H9 (cell line): ENCODE results near the gene EGFL8. TPM values are rescaled to one million over a fixed set of nuclear protein-coding genes. Genes with fewer than 3 reads are reported as not detected.

Experiments
- DNase-seq: peaks from one replicate; pipeline ENCODE4 v3.0.0-alpha.2; 2017
- H2AFZ ChIP-seq: one replicate; pipeline ENCODE4 v1.6.1; 2013; ENCODE audit warnings: mild to moderate bottlenecking, low read length, control low read depth, moderate library complexity
- H2AK5ac ChIP-seq: 2 replicates; pipeline ENCODE4 v1.6.1; 2013; ENCODE audit warnings: low read length, control low read depth, mixed read lengths; ENCODE audit not compliant: insufficient read length
- H2BK120ac ChIP-seq: one replicate; pipeline ENCODE4 v1.6.1; 2013; ENCODE audit warnings: low read depth, mild to moderate bottlenecking, low read length, control low read depth, inconsistent platforms; ENCODE audit not compliant: poor library complexity, severe bottlenecking
- H2BK12ac ChIP-seq: 2 replicates; pipeline ENCODE4 v1.6.1; 2013; ENCODE audit warnings: low read length, control low read depth, mixed read lengths, low read depth; ENCODE audit not compliant: insufficient read length
- H2BK15ac ChIP-seq: 2 replicates; pipeline ENCODE4 v1.6.1; 2013; ENCODE audit warnings: low read depth, low read length, control low read depth
- H2BK20ac ChIP-seq: one replicate; pipeline ENCODE4 v1.6.1; 2013; ENCODE audit warnings: low read depth, mild to moderate bottlenecking, low read length, control low read depth, inconsistent platforms; ENCODE audit not compliant: poor library complexity, severe bottlenecking
- H2BK5ac ChIP-seq: 2 replicates; pipeline ENCODE4 v1.6.1; 2013; ENCODE audit warnings: low read length, control low read depth, mixed read lengths; ENCODE audit not compliant: insufficient read length
- H3K14ac ChIP-seq: 2 replicates; pipeline ENCODE4 v1.6.1; 2013; ENCODE audit warnings: low read length, control low read depth; ENCODE audit not compliant: insufficient read depth
- H3K18ac ChIP-seq: 2 replicates; pipeline ENCODE4 v1.6.1; 2013; ENCODE audit warnings: low read depth, mild to moderate bottlenecking, mixed read lengths, low read length, control low read depth; ENCODE audit not compliant: insufficient read length
- H3K23ac ChIP-seq: 2 replicates; pipeline ENCODE4 v1.6.1; 2013; ENCODE audit warnings: low read length, control low read depth, mixed read lengths, low read depth; ENCODE audit not compliant: insufficient read length
- H3K23me2 ChIP-seq: 2 replicates; pipeline ENCODE4 v1.6.1; 2013; ENCODE audit warnings: low read depth, mild to moderate bottlenecking, mixed read lengths, low read length, control low read depth; ENCODE audit not compliant: insufficient read length, poor library complexity, severe bottlenecking
- H3K27ac ChIP-seq: 2 replicates; pipeline ENCODE4 v1.5.1; 2013; ENCODE audit warnings: low read length, control low read depth, mixed read lengths, low read depth; ENCODE audit not compliant: insufficient read length
- H3K27me3 ChIP-seq: 2 replicates; pipeline ENCODE4 v1.6.1; 2013; ENCODE audit warnings: low read length, control low read depth, inconsistent platforms; ENCODE audit not compliant: insufficient read depth
- H3K4ac ChIP-seq: 2 replicates; pipeline ENCODE4 v1.6.1; 2013; ENCODE audit warnings: low read depth, mild to moderate bottlenecking, control low read depth, inconsistent platforms, low read length, moderate library complexity
- H3K4me1 ChIP-seq: 2 replicates; pipeline ENCODE4 v1.6.1; 2013; ENCODE audit warnings: low read length, control low read depth, inconsistent platforms; ENCODE audit not compliant: insufficient read depth
- H3K4me2 ChIP-seq: 2 replicates; pipeline ENCODE4 v1.6.1; 2013; ENCODE audit warnings: low read length, control low read depth, mixed read lengths; ENCODE audit not compliant: insufficient read length, insufficient read depth
- H3K56ac ChIP-seq: 2 replicates; pipeline ENCODE4 v1.6.1; 2013; ENCODE audit warnings: low read depth, mild to moderate bottlenecking, mixed read lengths, low read length, control low read depth; ENCODE audit not compliant: insufficient read length
- H3K79me1 ChIP-seq: 2 replicates; pipeline ENCODE4 v1.6.1; 2013; ENCODE audit warnings: low read depth, mild to moderate bottlenecking, moderate library complexity, low read length, control low read depth, inconsistent platforms; ENCODE audit not compliant: insufficient read depth, poor library complexity, severe bottlenecking
- H3K79me2 ChIP-seq: 2 replicates; pipeline ENCODE4 v1.6.1; 2013; ENCODE audit warnings: low read length, control low read depth, inconsistent platforms; ENCODE audit not compliant: insufficient read depth
- H3K9ac ChIP-seq: 2 replicates; pipeline ENCODE4 v1.6.1; 2013; ENCODE audit warnings: low read length, control low read depth, mixed read lengths; ENCODE audit not compliant: insufficient read length; ENCODE audit errors: extremely low read depth
- H3K9me3 ChIP-seq: one replicate; pipeline ENCODE4 v1.6.1; 2013; ENCODE audit warnings: low read depth, low read length, inconsistent platforms; ENCODE audit not compliant: control insufficient read depth
- H3T11ph ChIP-seq: one replicate; pipeline ENCODE4 v1.6.1; 2013; ENCODE audit warnings: mild to moderate bottlenecking, low read length, control low read depth, inconsistent platforms
- H4K20me1 ChIP-seq: one replicate; pipeline ENCODE4 v1.6.1; 2013; ENCODE audit not compliant: control insufficient read depth, insufficient read length, insufficient read depth
- H4K5ac ChIP-seq: 2 replicates; pipeline ENCODE4 v1.6.1; 2013; ENCODE audit warnings: low read depth, mild to moderate bottlenecking, mixed read lengths, low read length, control low read depth; ENCODE audit not compliant: insufficient read length
- H4K8ac ChIP-seq: replicated peaks from 2 replicates; pipeline ENCODE4 v1.6.1; 2013; ENCODE audit warnings: low read length, control low read depth, mixed read lengths, low read depth; ENCODE audit not compliant: insufficient read length
- H4K91ac ChIP-seq: 2 replicates; pipeline ENCODE4 v1.6.1; 2013; ENCODE audit warnings: low read depth, mild to moderate bottlenecking, moderate library complexity, mixed read lengths, low read length, control low read depth; ENCODE audit not compliant: insufficient read length
- H3K27ac Mint-ChIP-seq, 3 experiments: 2 replicates in 2 of 3; 3 replicates in 1 of 3; pipeline ENCODE4 v1.8.0; 2020 to 2021; ENCODE audit warnings: mixed read lengths in 3 of 3, mild to moderate bottlenecking in 1 of 3, moderate library complexity in 1 of 3
- H3K27me3 Mint-ChIP-seq: 2 replicates; pipeline ENCODE4 v1.8.0; 2021; ENCODE audit warnings: low read depth, mild to moderate bottlenecking, moderate library complexity, mixed read lengths
- H3K36me3 Mint-ChIP-seq, 3 experiments: 2 replicates in 2 of 3; 3 replicates in 1 of 3; pipeline ENCODE4 v1.8.0; 2020 to 2021; ENCODE audit warnings: low read depth in 3 of 3, mixed read lengths in 3 of 3; ENCODE audit not compliant: insufficient read depth in 1 of 3
- H3K4me1 Mint-ChIP-seq, 2 experiments: 2 replicates each; pipeline ENCODE4 v1.8.0; 2020; ENCODE audit warnings: mixed read lengths in 2 of 2
- H3K4me3 Mint-ChIP-seq, 2 experiments: 2 replicates in 1 of 2; 3 replicates in 1 of 2; pipeline ENCODE4 v1.8.0; 2020 to 2021; ENCODE audit warnings: mild to moderate bottlenecking in 2 of 2, mixed read lengths in 2 of 2, moderate library complexity in 1 of 2
- H3K9me3 Mint-ChIP-seq, 2 experiments: 2 replicates in 1 of 2; 3 replicates in 1 of 2; pipeline ENCODE4 v1.8.0; 2020; ENCODE audit warnings: mild to moderate bottlenecking in 2 of 2, mixed read lengths in 2 of 2, moderate library complexity in 1 of 2
- WGBS: extraction: QIAGEN DNeasy Blood & Tissue Kit; methylation state at CpG from one replicate; pipeline ENCODE4 v1.1.7; 2013; ENCODE audit warnings: missing lambda C conversion rate, low lambda C conversion rate, mixed read lengths; ENCODE audit not compliant: insufficient read length; ENCODE audit errors: extremely low coverage; 5-methylcytosine and 5-hydroxymethylcytosine counted together
- total RNA-seq: library from RNA; stranded (reverse); gene quantifications from 2 replicates; pipeline ENCODE4 v1.2.1, GENCODE V29; 2021
- TF ChIP-seq, protein P1 (sequence below): fragments of 200-600 bp; sonication (generic); conservative IDR thresholded peaks from 3 replicates; pipeline ENCODE4 v1.8.0; 2021; ENCODE audit warnings: antibody characterized with exemption, mild to moderate bottlenecking

Gene EGFL8
- total RNA-seq, 1 experiment from 2014 or later = 27.2 TPM

- H3K9ac ChIP-seq = peak overlapping the region; percentile 56
- Mint-ChIP-seq H3K27me3 (no peaks in the 10 kb centered on the region), H3K36me3 (peaks cover 12 to 42% (median 34%) of the 10 kb centered on the region in 3 experiments; a peak in 6 of 7 replicates), H3K27ac (peak overlapping the region; percentile 94 to 98 (median 97)), H3K4me1 (peaks cover 41 to 52% of the 10 kb centered on the region in 2 experiments), H3K4me3 (peak overlapping the region; percentile 76 to 90), H3K9me3 (no peaks in the 10 kb centered on the region; a peak in 1 of 5 replicates)
- H4K91ac ChIP-seq = no peak overlapping the region
- peaks cover 7% of the 10 kb centered on the region for H3K23me2 ChIP-seq
- H2BK5ac ChIP-seq = no peak overlapping the region
- H4K20me1 ChIP-seq = no peaks in the 10 kb centered on the region
- H3K18ac ChIP-seq = no peak overlapping the region
- TF ChIP-seq, protein P1, sequence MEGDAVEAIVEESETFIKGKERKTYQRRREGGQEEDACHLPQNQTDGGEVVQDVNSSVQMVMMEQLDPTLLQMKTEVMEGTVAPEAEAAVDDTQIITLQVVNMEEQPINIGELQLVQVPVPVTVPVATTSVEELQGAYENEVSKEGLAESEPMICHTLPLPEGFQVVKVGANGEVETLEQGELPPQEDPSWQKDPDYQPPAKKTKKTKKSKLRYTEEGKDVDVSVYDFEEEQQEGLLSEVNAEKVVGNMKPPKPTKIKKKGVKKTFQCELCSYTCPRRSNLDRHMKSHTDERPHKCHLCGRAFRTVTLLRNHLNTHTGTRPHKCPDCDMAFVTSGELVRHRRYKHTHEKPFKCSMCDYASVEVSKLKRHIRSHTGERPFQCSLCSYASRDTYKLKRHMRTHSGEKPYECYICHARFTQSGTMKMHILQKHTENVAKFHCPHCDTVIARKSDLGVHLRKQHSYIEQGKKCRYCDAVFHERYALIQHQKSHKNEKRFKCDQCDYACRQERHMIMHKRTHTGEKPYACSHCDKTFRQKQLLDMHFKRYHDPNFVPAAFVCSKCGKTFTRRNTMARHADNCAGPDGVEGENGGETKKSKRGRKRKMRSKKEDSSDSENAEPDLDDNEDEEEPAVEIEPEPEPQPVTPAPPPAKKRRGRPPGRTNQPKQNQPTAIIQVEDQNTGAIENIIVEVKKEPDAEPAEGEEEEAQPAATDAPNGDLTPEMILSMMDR = no peak
- H3K4me2 ChIP-seq = peak overlapping the region; percentile 72
- H3K4ac ChIP-seq = no peak overlapping the region
- H3K14ac ChIP-seq = no peak overlapping the region; the same call in 1 of the 2 replicates
- H3T11ph ChIP-seq = no peak overlapping the region
- peaks cover 5% of the 10 kb centered on the region; the same call in 1 of the 2 replicates for H3K4me1 ChIP-seq
- H2BK12ac ChIP-seq = no peak overlapping the region
- no peaks in the 10 kb centered on the region for H3K27me3 ChIP-seq
- H3K23ac ChIP-seq = no peak overlapping the region
- no peak overlapping the region for H2BK120ac ChIP-seq
- peak; percentile 28 for DNase-seq
- no peaks in the 10 kb centered on the region for H3K9me3 ChIP-seq
- no peak overlapping the region for H2BK15ac ChIP-seq
- no peaks in the 10 kb centered on the region for H3K79me1 ChIP-seq
- H2AFZ ChIP-seq = no peak overlapping the region
- H3K56ac ChIP-seq = no peak overlapping the region
- no CpG with 5 or more reads among the region's 13 CpGs for WGBS
- no peak overlapping the region for H4K5ac ChIP-seq
- no peaks in the 10 kb centered on the region for H3K79me2 ChIP-seq
- H4K8ac ChIP-seq = no peak overlapping the region
- no peak overlapping the region for H3K27ac ChIP-seq
- H2BK20ac ChIP-seq = no peak overlapping the region
- no peak overlapping the region for H2AK5ac ChIP-seq
Measured at GRCh38 chr6:32188381-32189068, 24.1 kb downstream of the EGFL8 start.
